OCI-LY7 (cell line): ENCODE results near the gene GRID2.

Source experiments
- CTCF ChIP-seq: fragments of 200-600 bp; sonication (generic); conservative IDR thresholded peaks from 2 replicates; pipeline ENCODE4 v1.5.1; 2014; ENCODE audit warnings: mild to moderate bottlenecking, antibody characterized with exemption, low read length, moderate library complexity, mixed read lengths
- EZH2phosphoT487 ChIP-seq: fragments of 200-600 bp; sonication (generic); IDR thresholded peaks from 2 replicates; pipeline ENCODE4 v1.6.1; 2018; ENCODE audit warnings: low read depth, borderline replicate concordance, mild to moderate bottlenecking, mixed run types, antibody characterized with exemption, low read length, moderate library complexity, mixed read lengths

- no peak for TF ChIP-seq CTCF
- TF ChIP-seq EZH2phosphoT487: no peak
Observed at GRCh38 chr4:92629302-92629701, 325.5 kb downstream of the GRID2 start.
